Endothelial cell (in vitro differentiated cells): ENCODE measurements around the gene RGS18. TPM values are rescaled to one million over a fixed set of nuclear protein-coding genes. Genes with fewer than 3 reads are reported as not detected.

Experiments used
- DNase-seq: peaks from one replicate; pipeline ENCODE4 v3.0.0; 2021; ENCODE audit warnings: low spot score
- H3K27ac Mint-ChIP-seq: one replicate; pipeline ENCODE4 v1.8.0; 2021; ENCODE audit warnings: mixed read lengths, inconsistent platforms; ENCODE audit not compliant: unreplicated experiment
- H3K27me3 Mint-ChIP-seq: one replicate; pipeline ENCODE4 v1.8.0; 2021; ENCODE audit warnings: mild to moderate bottlenecking, moderate library complexity, mixed read lengths, inconsistent platforms; ENCODE audit not compliant: unreplicated experiment
- H3K36me3 Mint-ChIP-seq: one replicate; pipeline ENCODE4 v1.8.0; 2021; ENCODE audit warnings: mild to moderate bottlenecking, low read depth, mixed read lengths, inconsistent platforms; ENCODE audit not compliant: unreplicated experiment
- H3K4me1 Mint-ChIP-seq: one replicate; pipeline ENCODE4 v1.8.0; 2021; ENCODE audit warnings: mild to moderate bottlenecking, mixed read lengths, inconsistent platforms; ENCODE audit not compliant: unreplicated experiment
- H3K4me3 Mint-ChIP-seq: one replicate; pipeline ENCODE4 v1.8.0; 2021; ENCODE audit warnings: mild to moderate bottlenecking, mixed read lengths, inconsistent platforms; ENCODE audit not compliant: unreplicated experiment
- H3K9me3 Mint-ChIP-seq: one replicate; pipeline ENCODE4 v1.8.0; 2021; ENCODE audit warnings: mixed read lengths, inconsistent platforms; ENCODE audit not compliant: unreplicated experiment
- CTCF ChIP-seq: fragments of 200-600 bp; sonication (generic); IDR thresholded peaks from one replicate; pipeline ENCODE4 v1.5.0; 2021; ENCODE audit warnings: antibody characterized with exemption; ENCODE audit not compliant: unreplicated experiment
- total RNA-seq: library from RNA; stranded (reverse); fragmentation: NEBNext Ultra II Directional; extraction: Animal tissue kit (Norgen Biotek cat#: 25700); gene quantifications from one replicate; pipeline ENCODE4 v1.2.1, GENCODE V29; 2021; ENCODE audit not compliant: unreplicated experiment

RGS18 gene
- total RNA-seq, 1 donor from 2014 or later, result not detected

DNA sequence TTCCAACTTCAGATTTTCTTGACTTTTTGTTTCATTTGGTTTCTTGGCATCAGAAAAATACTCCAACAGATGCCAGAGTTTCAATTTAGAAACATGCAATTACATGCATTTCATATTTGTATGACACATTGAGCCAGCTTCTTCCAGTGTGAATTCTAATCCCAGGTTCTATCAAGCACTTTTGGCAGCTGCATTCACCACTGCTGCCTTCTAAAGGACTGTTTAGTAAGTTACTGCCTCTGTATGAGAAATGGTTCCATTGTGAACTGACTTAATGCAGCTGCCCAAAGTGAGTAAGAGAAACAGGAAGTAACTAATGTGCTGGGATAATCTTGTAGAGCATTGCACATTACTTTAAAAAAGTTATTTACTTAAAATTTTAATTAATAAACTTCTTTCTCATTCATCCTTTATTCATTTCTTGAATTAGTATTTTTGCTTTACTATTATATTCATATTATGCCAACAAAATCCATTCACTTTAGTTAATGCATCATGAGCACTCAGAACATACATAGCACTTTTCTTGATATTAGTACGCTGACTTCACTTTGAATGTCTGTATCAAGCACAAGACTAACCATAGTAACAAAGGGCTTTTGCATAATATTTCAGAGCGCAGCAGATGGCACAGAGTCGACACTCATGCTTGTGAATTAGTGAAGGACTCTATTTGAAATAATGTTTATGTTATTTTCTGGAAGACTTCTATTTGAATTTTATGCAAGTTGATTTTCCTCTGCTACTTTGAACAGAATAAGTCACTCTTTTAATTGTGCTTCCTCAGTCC, 9.8 kb downstream of the RGS18 start:
- no peak for DNase-seq
- Mint-ChIP-seq H3K9me3 (no peaks in the 10 kb centered on the region), H3K36me3 (no peaks in the 10 kb centered on the region), H3K27me3 (no peaks in the 10 kb centered on the region), H3K4me3 (no peak overlapping the region), H3K27ac (no peak overlapping the region), H3K4me1 (peaks cover 28% of the 10 kb centered on the region)
- TF ChIP-seq CTCF, result no peak

- no peak overlapping the region for H3K4me3 Mint-ChIP-seq
- no peaks in the 10 kb centered on the region for H3K9me3 Mint-ChIP-seq
- no peaks in the 10 kb centered on the region for H3K36me3 Mint-ChIP-seq
- TF ChIP-seq CTCF, result no peak
- DNase-seq, result no peak
- H3K27me3 Mint-ChIP-seq, result no peaks in the 10 kb centered on the region
- H3K4me1 Mint-ChIP-seq, result peaks cover 28% of the 10 kb centered on the region
- no peak overlapping the region for H3K27ac Mint-ChIP-seq
Measured at GRCh38 chr1:192168964-192169363, 10.7 kb downstream of the RGS18 start.

GRCh38 chr1:192170196-192170984, 12.1 kb downstream of the RGS18 start:
- no peak for TF ChIP-seq CTCF
- Mint-ChIP-seq H3K9me3 (no peaks in the 10 kb centered on the region), H3K4me1 (peaks cover 28% of the 10 kb centered on the region), H3K27ac (peak overlapping the region; percentile 89), H3K4me3 (no peak overlapping the region), H3K36me3 (no peaks in the 10 kb centered on the region), H3K27me3 (no peaks in the 10 kb centered on the region)
- DNase-seq, result no peak

GRCh38 chr1:192171123-192171522, 12.9 kb downstream of the RGS18 start:
- Mint-ChIP-seq H3K9me3 (no peaks in the 10 kb centered on the region), H3K27me3 (no peaks in the 10 kb centered on the region), H3K36me3 (no peaks in the 10 kb centered on the region), H3K4me1 (peaks cover 28% of the 10 kb centered on the region), H3K4me3 (no peak overlapping the region), H3K27ac (no peak overlapping the region)
- DNase-seq, result no peak
- TF ChIP-seq CTCF, result no peak

DNA sequence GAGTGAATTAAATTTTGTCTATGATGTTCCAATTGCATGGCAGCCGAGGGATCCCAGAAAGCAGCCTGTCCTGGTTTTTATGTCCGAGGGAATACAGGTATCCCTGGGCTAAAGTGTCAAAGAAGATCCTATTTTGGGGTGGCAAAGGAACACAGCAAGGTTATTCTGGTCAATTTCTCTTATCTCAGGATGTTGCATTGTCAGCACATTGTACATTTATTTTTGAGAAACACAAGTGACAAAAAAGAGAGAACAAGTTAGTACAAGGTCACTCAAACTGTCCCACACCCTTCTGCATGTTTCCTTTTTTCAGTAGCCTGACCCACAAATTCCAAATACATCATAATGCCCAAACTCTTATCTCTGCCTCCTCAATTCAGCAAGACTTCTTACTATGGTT, 17.7 kb downstream of the RGS18 start:
- Mint-ChIP-seq H3K4me1 (peaks cover 13% of the 10 kb centered on the region), H3K36me3 (no peaks in the 10 kb centered on the region), H3K27ac (no peak overlapping the region), H3K27me3 (no peaks in the 10 kb centered on the region), H3K4me3 (no peak overlapping the region), H3K9me3 (no peaks in the 10 kb centered on the region)
- no peak for TF ChIP-seq CTCF
- DNase-seq, result no peak
